DOHH2 (cell line): ENCODE measurements around the gene AMIGO2.

Experiments used
- H3F3A ChIP-seq: fragments of 200-600 bp; sonication (generic), shearing (Covaris generic); 2 replicates; pipeline ENCODE4 v1.6.0; 2016; ENCODE audit warnings: antibody characterized with exemption, mild to moderate bottlenecking; ENCODE audit not compliant: control insufficient read depth, insufficient read depth
- H3K27ac ChIP-seq: fragments of 200-600 bp; sonication (generic); 2 replicates; pipeline ENCODE4 v1.5.1; 2014; ENCODE audit warnings: low read depth, mild to moderate bottlenecking, low read length, moderate library complexity
- H3K27me3 ChIP-seq: fragments of 200-600 bp; sonication (generic); 2 replicates; pipeline ENCODE4 v1.6.1; 2014; ENCODE audit warnings: mild to moderate bottlenecking, low read length, mixed read lengths; ENCODE audit not compliant: control insufficient read depth
- H3K36me3 ChIP-seq: fragments of 200-600 bp; sonication (generic); 2 replicates; pipeline ENCODE4 v1.6.1; 2014; ENCODE audit warnings: mild to moderate bottlenecking, low read length, moderate library complexity, mixed read lengths; ENCODE audit not compliant: control insufficient read depth
- H3K4me1 ChIP-seq: fragments of 200-600 bp; sonication (generic); 2 replicates; pipeline ENCODE4 v1.6.1; 2014; ENCODE audit warnings: mild to moderate bottlenecking, low read length, mixed read lengths; ENCODE audit not compliant: control insufficient read depth
- H3K4me2 ChIP-seq: fragments of 200-600 bp; sonication (generic); 2 replicates; pipeline ENCODE4 v1.6.0; 2014; ENCODE audit warnings: mild to moderate bottlenecking, low read length, moderate library complexity
- H3K4me3 ChIP-seq: fragments of 200-600 bp; sonication (generic); 2 replicates; pipeline ENCODE4 v1.5.1; 2014; ENCODE audit warnings: mild to moderate bottlenecking, low read length, mixed read lengths
- H3K79me2 ChIP-seq: fragments of 200-600 bp; sonication (generic); 2 replicates; pipeline ENCODE4 v1.6.1; 2014; ENCODE audit warnings: mild to moderate bottlenecking, low read length, mixed read lengths; ENCODE audit not compliant: control insufficient read depth
- H3K9me2 ChIP-seq: fragments of 200-600 bp; sonication (generic); replicated peaks from 2 replicates; pipeline ENCODE4 v1.6.1; 2014; ENCODE audit warnings: mild to moderate bottlenecking, low read length, mixed read lengths; ENCODE audit not compliant: control insufficient read depth
- H3K9me3 ChIP-seq: fragments of 200-600 bp; sonication (generic); 2 replicates; pipeline ENCODE4 v1.6.1; 2014; ENCODE audit warnings: antibody characterized with exemption, low read length, mixed read lengths; ENCODE audit not compliant: control insufficient read depth, insufficient read depth
- H4K20me1 ChIP-seq: fragments of 200-600 bp; sonication (generic); 2 replicates; pipeline ENCODE4 v1.6.0; 2014; ENCODE audit warnings: low read depth, mild to moderate bottlenecking, antibody characterized with exemption, low read length, moderate library complexity; ENCODE audit not compliant: control insufficient read depth, insufficient read depth
- EZH2phosphoT487 ChIP-seq: fragments of 200-600 bp; sonication (generic); IDR thresholded peaks from 2 replicates; pipeline ENCODE4 v1.6.1; 2017; ENCODE audit warnings: borderline replicate concordance, mild to moderate bottlenecking, antibody characterized with exemption, low read length, moderate library complexity, mixed read lengths
- TF ChIP-seq, protein P1 (sequence below): fragments of 200-600 bp; sonication (generic); IDR thresholded peaks from one replicate; pipeline ENCODE4 v1.5.1; 2014; ENCODE audit warnings: antibody characterized with exemption, mild to moderate bottlenecking, low read depth, low read length; ENCODE audit not compliant: poor library complexity, severe bottlenecking

The AMIGO2 gene

DNA sequence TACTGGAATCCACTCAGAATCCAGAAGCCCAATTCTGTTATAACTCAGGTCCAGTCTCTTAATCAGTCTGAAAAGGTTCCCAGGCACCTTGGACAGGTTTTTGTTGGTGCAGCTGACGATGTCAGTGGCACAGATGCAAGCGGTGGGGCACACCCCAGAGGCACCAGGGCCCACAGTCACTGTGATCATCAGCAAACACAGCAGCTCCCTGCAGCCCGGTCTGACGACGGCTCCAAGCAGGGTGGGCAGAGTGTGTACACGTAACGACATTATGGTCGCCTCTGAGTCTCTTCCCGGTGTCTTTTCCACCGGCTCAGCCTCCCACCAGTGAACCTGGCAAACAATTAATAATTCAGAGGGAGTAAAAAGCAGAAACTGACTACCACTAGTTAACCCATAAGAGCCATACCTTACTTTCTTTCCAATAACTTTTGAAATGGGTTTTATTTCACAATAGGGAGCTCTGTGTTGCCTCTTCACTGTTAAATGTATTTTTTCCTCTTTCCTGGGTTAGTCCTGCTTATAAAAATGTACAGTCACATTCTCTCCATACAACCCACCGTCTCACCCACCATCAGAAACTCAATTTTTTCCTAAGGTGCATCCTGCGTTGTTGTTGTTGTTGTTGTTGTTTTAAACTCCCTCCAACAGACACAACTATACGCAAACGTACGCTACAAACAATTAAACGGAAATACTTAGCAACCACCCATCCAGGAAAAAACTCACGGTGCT, 859 bp downstream of the AMIGO2 start:
- Histone ChIP-seq H3K4me2 (peak overlapping the region; percentile 90), H3K36me3 (no peaks in the 10 kb centered on the region), H3K9me2 (no peaks in the 10 kb centered on the region), H3K79me2 (no peaks in the 10 kb centered on the region), H3K27ac (no peak overlapping the region), H4K20me1 (no peaks in the 10 kb centered on the region), H3F3A (peaks cover 9% of the 10 kb centered on the region; the same call in 1 of the 2 replicates), H3K4me3 (peak overlapping the region; percentile 77), H3K9me3 (no peaks in the 10 kb centered on the region), H3K27me3 (peaks cover 43% of the 10 kb centered on the region), H3K4me1 (peaks cover 32% of the 10 kb centered on the region)
- TF ChIP-seq, protein P1, sequence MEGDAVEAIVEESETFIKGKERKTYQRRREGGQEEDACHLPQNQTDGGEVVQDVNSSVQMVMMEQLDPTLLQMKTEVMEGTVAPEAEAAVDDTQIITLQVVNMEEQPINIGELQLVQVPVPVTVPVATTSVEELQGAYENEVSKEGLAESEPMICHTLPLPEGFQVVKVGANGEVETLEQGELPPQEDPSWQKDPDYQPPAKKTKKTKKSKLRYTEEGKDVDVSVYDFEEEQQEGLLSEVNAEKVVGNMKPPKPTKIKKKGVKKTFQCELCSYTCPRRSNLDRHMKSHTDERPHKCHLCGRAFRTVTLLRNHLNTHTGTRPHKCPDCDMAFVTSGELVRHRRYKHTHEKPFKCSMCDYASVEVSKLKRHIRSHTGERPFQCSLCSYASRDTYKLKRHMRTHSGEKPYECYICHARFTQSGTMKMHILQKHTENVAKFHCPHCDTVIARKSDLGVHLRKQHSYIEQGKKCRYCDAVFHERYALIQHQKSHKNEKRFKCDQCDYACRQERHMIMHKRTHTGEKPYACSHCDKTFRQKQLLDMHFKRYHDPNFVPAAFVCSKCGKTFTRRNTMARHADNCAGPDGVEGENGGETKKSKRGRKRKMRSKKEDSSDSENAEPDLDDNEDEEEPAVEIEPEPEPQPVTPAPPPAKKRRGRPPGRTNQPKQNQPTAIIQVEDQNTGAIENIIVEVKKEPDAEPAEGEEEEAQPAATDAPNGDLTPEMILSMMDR = no peak
- TF ChIP-seq EZH2phosphoT487 = no peak

- Histone ChIP-seq H3K79me2 (no peaks in the 10 kb centered on the region), H3K27me3 (peaks cover 38% of the 10 kb centered on the region), H3K9me2 (no peaks in the 10 kb centered on the region), H4K20me1 (no peaks in the 10 kb centered on the region), H3K4me3 (no peak overlapping the region), H3K9me3 (no peaks in the 10 kb centered on the region), H3K4me1 (peaks cover 32% of the 10 kb centered on the region), H3F3A (peaks cover 9% of the 10 kb centered on the region; the same call in 1 of the 2 replicates), H3K36me3 (no peaks in the 10 kb centered on the region), H3K27ac (no peak overlapping the region), H3K4me2 (no peak overlapping the region)
- TF ChIP-seq EZH2phosphoT487 = no peak
- TF ChIP-seq, protein P1 = no peak
These were observed 1.7 kb downstream of the AMIGO2 start for GRCh38 chr12:47078086-47078395.

GRCh38 chr12:47077206-47078085, 2.3 kb downstream of the AMIGO2 start:
- no peaks in the 10 kb centered on the region for H3K9me3 ChIP-seq
- no peaks in the 10 kb centered on the region for H3K79me2 ChIP-seq
- no peak overlapping the region for H3K4me3 ChIP-seq
- H3K27me3 ChIP-seq = peaks cover 38% of the 10 kb centered on the region
- no peaks in the 10 kb centered on the region for H4K20me1 ChIP-seq
- no peak overlapping the region for H3K4me2 ChIP-seq
- TF ChIP-seq, protein P1 = no peak
- TF ChIP-seq EZH2phosphoT487 = no peak
- H3K27ac ChIP-seq = no peak overlapping the region
- H3K4me1 ChIP-seq = peaks cover 32% of the 10 kb centered on the region
- peaks cover 9% of the 10 kb centered on the region; the same call in 1 of the 2 replicates for H3F3A ChIP-seq
- H3K36me3 ChIP-seq = no peaks in the 10 kb centered on the region
- H3K9me2 ChIP-seq = no peaks in the 10 kb centered on the region
